Posterior cingulate gyrus (tissue), 11 donors: ENCODE data around the gene BMF.

Experiments
- DNase-seq, 10 donors: peaks; one replicate each; pipeline versions ENCODE4 v3.0.0 to v3.0.0-alpha.2; 2020 to 2021; ENCODE audit warnings: mixed read lengths in 3 of 10
- intact Hi-C: fragments of 100-400 bp; cut with DNase I; formaldehyde crosslinking; loops from one replicate; pipeline ENCODE4 v1.15.1; 2023

The BMF gene

GRCh38 chr15:40104865-40105516, 3.7 kb downstream of the BMF start:
- peak; percentile 75 to 97 (median 88) for DNase-seq
- intact Hi-C loops: loop anchor here (2.0 to 10.0 kb wide), 3 partner anchors 57 to 320 kb away; partner anchors contain the start of genes BUB1B and FSIP1

- no peak for DNase-seq
- intact Hi-C loops: loop anchor here (2.0 to 10.0 kb wide), 2 partner anchors 60 to 320 kb away; partner anchors contain the start of gene FSIP1
These were observed 4.3 kb downstream of the BMF start for GRCh38 chr15:40104296-40104864.

GRCh38 chr15:40103864-40104271, 4.8 kb downstream of the BMF start:
- intact Hi-C loops: loop anchor here (2.0 to 10.0 kb wide), 2 partner anchors 59 to 319 kb away; partner anchors contain the start of gene FSIP1
- DNase-seq: peak in 1 of 10 donors; percentile 70

GRCh38 chr15:40102897-40103858, 5.5 kb downstream of the BMF start:
- peak; percentile 68 to 97 (median 82) for DNase-seq

GRCh38 chr15:40100947-40101905, 7.5 kb downstream of the BMF start:
- DNase-seq: peak in 1 of 10 donors; percentile 36
- intact Hi-C loops: loop anchor here (10.0 kb wide), 1 partner anchor 316 kb away; the partner anchor contains the start of gene FSIP1

More at GRCh38 chr15:40102897-40103858, 5.5 kb downstream of the BMF start:
- intact Hi-C loops: loop anchor here (10.0 kb wide), 1 partner anchor 318 kb away; the partner anchor contains the start of gene FSIP1

- intact Hi-C loops: loop anchor here (10.0 kb wide), 1 partner anchor 316 kb away; the partner anchor contains the start of gene FSIP1
- peak in 1 of 10 donors; percentile 66 for DNase-seq
These were observed 8.3 kb downstream of the BMF start for GRCh38 chr15:40100123-40100946.

- intact Hi-C loops: no loop called here
- peak in 4 of 10 donors; percentile 40 to 89 (median 48) for DNase-seq
These were observed 10.0 kb downstream of the BMF start for GRCh38 chr15:40098489-40099261.

GRCh38 chr15:40097968-40098476, 10.7 kb downstream of the BMF start:
- peak in 1 of 10 donors; percentile 74 for DNase-seq
- intact Hi-C loops: no loop called here

- peak in 1 of 10 donors; percentile 18 for DNase-seq
These were observed 11.3 kb downstream of the BMF start for GRCh38 chr15:40097096-40097967.

GRCh38 chr15:40096094-40096891, 12.4 kb downstream of the BMF start:
- intact Hi-C loops: no loop called here
- no peak for DNase-seq

More at GRCh38 chr15:40097096-40097967, 11.3 kb downstream of the BMF start:
- intact Hi-C loops: no loop called here

GRCh38 chr15:40095371-40096093, 13.1 kb downstream of the BMF start:
- DNase-seq: peak in 1 of 10 donors; percentile 21
- intact Hi-C loops: no loop called here

GRCh38 chr15:40094156-40094555, 14.5 kb downstream of the BMF start:
- intact Hi-C loops: no loop called here
- peak in 1 of 10 donors; percentile 53 for DNase-seq

GRCh38 chr15:40092979-40093869, 15.5 kb downstream of the BMF start:
- intact Hi-C loops: no loop called here
- peak in 1 of 10 donors; percentile 53 for DNase-seq
